NCI-H2227 treated with DMSO at 0.1 percent for 48 hours (cell line): ENCODE results near the gene TSPOAP1.

ENCODE experiments used
- DNase-seq: peaks from one replicate; lab custom pipeline; 2025; lab: John Stamatoyannopoulos, UW

The TSPOAP1 gene

GRCh38 chr17:58328195-58329034 is at the start of gene TSPOAP1:
Gene TSPOAP1 (minus strand): TSS chr17:58328795. CDS start chr17:58327920, 875 bp downstream.
- peak; percentile 68 for DNase-seq

DNA sequence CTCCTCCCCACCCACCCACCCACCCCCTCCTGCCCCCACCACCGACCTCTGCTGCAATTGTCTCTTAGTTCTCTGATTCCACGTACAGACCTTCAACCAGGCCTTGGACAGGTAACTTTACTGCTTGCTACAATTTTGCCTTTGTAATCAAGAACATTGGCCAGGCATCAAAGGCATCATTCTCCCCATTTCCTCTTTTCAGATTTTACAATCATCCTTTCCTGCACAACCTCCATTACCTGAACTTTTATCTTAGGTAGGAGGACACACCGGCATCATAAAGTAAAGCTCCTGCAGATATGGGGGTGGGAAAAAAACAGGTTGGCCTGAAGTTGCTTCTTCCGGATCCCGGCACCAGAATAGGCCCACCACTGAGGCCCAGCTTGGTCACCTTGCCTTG is 49.1 kb upstream of the TSPOAP1 start:
- no peak for DNase-seq

- no peak for DNase-seq
These were observed 48.6 kb upstream of the TSPOAP1 start for GRCh38 chr17:58377093-58377601.

DNA sequence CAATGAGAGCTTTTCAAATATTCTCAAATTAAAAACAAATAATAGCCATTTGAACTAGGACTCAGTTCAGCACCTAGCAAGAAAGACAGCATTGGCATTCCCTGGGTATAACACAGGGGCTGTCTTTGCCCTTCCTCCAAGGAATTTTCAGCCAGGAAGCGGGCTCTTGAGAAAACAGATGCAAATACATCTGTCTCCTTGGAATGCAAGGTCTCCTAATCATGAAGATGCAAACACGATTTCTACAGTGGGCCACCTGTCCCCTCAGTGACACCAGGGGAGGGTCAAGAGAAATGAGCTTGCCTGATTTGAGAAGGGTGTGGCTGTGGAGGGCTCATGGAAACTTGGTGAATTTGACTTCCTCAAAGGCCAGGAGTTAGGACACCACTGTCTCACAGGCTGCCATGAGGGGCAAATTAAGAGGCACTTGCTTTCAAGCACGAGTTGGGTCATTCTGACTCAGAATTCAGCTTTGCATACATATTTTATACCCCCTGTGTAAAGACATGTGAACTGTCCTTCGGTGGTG is 47.9 kb upstream of the TSPOAP1 start:
- no peak for DNase-seq

- DNase-seq, result no peak
These were observed 47.2 kb upstream of the TSPOAP1 start for GRCh38 chr17:58375811-58376210.

DNA sequence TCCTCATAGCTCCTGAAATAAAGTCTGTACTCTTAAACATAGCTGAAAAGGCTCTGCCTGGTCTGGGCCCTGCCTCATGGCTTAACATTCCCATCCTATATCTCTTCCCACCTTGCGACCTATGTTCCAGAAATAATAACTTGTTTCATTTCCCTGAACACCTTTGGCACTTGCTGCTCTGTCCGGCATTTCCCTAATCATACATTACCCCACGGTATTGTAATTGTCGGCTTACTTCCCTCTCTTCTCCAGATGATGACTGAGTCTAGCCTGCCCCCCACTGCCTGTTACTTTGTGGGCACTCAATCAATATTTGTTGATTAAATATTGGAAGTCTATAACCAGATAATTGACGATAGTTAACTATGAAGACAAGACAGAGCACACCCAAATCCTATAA is 46.7 kb upstream of the TSPOAP1 start:
- DNase-seq, result no peak

- DNase-seq, result no peak
These were observed 45.3 kb upstream of the TSPOAP1 start for GRCh38 chr17:58373923-58374322.

GRCh38 chr17:58373003-58373402 is 44.4 kb upstream of the TSPOAP1 start:
- DNase-seq, result no peak

DNA sequence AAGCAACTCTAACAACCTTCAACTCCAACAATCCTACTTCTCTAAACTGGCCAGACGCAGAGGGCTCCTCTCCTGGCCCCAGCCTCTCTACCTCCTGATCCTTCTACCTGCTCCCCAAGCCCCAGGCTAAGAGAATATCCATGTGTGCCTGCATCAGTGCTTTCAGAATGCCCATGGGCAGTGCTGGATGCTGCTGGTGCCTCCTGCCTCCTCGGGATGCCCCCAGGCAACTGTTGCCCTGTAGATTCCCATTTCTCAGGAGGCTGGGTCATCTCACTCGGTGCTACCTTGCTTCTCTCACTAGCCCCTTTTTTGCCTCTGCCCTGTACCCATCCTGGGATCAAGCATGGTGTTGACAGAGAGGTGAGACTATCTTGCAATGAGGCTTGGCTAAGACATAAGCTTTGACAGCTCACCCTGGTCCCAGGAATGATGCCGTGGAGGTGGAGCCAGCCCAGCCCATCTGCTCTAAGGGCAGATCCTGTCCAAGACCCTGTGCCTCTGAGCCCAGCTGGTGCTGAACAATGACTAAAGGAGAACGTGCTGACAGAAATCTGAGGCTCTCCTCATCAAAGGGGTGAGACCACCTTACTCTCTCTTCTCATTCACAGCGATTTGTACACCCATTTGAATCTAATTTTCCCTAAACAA is 42.8 kb upstream of the TSPOAP1 start:
- DNase-seq, result no peak

GRCh38 chr17:58370716-58371115 is 42.1 kb upstream of the TSPOAP1 start:
- DNase-seq, result no peak

DNA sequence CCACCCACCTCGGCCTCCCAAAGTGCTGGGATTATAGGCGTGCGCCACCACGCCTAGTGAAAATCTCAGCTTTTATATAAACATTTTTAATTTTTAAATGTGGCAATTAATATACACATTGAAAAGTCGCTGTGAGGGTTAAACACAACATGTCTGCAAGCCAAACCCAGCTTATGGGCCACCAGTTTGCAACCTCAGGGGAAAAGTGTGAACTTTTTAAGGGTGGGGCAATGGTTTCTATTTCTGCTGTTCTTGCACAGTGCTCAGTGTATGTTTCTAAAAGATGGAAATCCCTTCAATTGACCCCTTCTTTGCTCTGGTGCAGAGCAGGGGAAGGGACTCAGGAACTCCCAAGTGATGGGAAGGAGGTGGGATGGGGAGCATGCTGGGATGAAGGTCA is 41.7 kb upstream of the TSPOAP1 start:
- no peak for DNase-seq

GRCh38 chr17:58369214-58370031 is 40.8 kb upstream of the TSPOAP1 start:
- no peak for DNase-seq

GRCh38 chr17:58368860-58369213 is 40.2 kb upstream of the TSPOAP1 start:
- DNase-seq, result no peak

GRCh38 chr17:58367461-58367860 is 38.9 kb upstream of the TSPOAP1 start:
- DNase-seq, result no peak

DNA sequence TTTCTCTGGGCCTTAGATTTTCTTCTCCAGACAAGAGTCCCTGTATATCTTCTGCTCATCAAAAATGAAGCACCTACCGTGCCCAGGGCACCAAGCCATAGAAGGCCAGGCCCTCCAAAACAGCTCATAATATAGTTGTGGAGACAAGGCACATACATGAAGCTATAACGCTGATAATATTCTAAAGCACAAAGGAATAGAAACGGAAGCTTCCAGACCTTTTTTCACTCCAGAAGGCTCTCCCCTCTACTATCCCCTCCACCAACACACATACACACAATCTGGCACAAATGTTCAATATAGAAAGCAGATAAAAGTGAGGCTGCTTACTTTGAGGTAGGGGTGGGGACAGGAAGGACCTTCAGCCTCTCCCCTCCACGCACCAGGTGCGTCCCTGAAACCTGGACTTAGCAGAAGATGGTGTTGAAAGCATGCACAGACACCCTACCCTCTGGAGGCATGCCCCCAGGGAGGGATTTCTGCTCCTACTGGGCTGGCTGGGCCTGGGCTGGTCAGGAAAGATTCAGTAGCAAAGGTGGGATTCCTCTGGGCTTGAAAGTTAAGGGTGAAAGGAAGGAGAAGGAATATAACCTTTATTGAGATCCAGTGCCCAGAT is 37.5 kb upstream of the TSPOAP1 start:
- DNase-seq, result no peak

- no peak for DNase-seq
These were observed 36.8 kb upstream of the TSPOAP1 start for GRCh38 chr17:58365185-58365979.

GRCh38 chr17:58364270-58364942 is 35.8 kb upstream of the TSPOAP1 start:
- no peak for DNase-seq

GRCh38 chr17:58363457-58364185 is 35.0 kb upstream of the TSPOAP1 start:
- no peak for DNase-seq

DNA sequence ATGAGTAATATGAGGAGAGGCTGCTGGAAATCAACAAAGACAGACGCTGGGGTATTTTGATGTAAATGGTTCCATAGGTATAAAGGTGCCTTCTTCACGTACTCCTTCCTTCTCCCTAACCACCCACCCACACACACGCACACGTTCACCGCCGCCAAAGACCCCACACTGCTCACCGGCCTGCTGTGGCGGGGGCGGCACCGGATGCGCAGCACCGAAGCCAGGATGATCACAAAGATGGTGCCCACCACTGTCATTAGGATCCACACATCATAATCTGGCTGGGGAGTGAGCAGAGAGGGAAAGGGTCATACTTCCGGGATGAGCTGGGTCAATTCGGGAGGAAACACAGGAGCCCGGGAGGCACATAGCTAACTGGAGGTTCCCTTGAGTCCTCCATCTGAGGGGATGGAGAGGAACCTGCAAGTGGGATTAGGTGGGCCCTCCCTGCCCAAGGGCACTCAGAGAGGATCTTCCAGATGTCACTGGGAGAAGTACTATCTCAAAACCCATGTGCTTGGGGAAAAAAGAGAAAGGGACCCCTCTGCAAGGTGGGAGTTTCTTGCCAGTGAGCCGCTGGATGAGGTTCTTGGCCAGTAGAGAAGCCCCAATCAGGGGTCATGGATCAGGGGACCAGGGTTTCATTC is 33.9 kb upstream of the TSPOAP1 start:
- no peak for DNase-seq
